ENCODE results near the gene RPS6KB2. TPM values are rescaled to one million over a fixed set of nuclear protein-coding genes. Genes with fewer than 3 reads are reported as not detected.

RPS6KB2 gene
- polyA plus RNA-seq, 1 donor from 2014 or later: 92.8 TPM

GRCh38 chr11:67433536-67434394 lies 5.5 kb downstream of the RPS6KB2 start:
- no peaks in the 10 kb centered on the region for H3K9me2 ChIP-seq (ENCODE audit: insufficient read depth, low read length)
- no peaks in the 10 kb centered on the region for H3K9me3 ChIP-seq (ENCODE audit: low read length)
- H3K4me3 ChIP-seq (ENCODE audit: low read length): no peak overlapping the region
- no peak overlapping the region for H3K9ac ChIP-seq (ENCODE audit: low read length)
- H4K20me1 ChIP-seq (ENCODE audit: insufficient read depth): no peaks in the 10 kb centered on the region
- no peaks in the 10 kb centered on the region for H3K36me3 ChIP-seq (ENCODE audit: insufficient read depth, low read length)
- H3F3A ChIP-seq (ENCODE audit: insufficient read depth, low read length, poor library complexity, severe bottlenecking): no peaks in the 10 kb centered on the region
- no peaks in the 10 kb centered on the region for H3K27me3 ChIP-seq (ENCODE audit: insufficient read depth, low read depth, low read length)
- H3K27ac ChIP-seq (ENCODE audit: low read length): no peak overlapping the region
- H3K4me2 ChIP-seq (ENCODE audit: low read length): no peak overlapping the region
- H2AFZ ChIP-seq (ENCODE audit: low read depth, low read length): no peak overlapping the region
- H3K79me2 ChIP-seq (replicated peaks; ENCODE audit: insufficient read depth, low read length): peaks cover 6% of the 10 kb centered on the region
- TF ChIP-seq TAF1 (IDR thresholded peaks at IDR 0.05; ENCODE audit: low read depth): no peak
- TF ChIP-seq REST (IDR thresholded peaks at IDR 0.05; ENCODE audit: borderline replicate concordance): no peak
- no peak for TF ChIP-seq EP300 (conservative IDR thresholded peaks at IDR 0.05; ENCODE audit: poor library complexity, severe bottlenecking)
- no peak for TF ChIP-seq RAD21 (conservative IDR thresholded peaks at IDR 0.05)
- no peak for TF ChIP-seq SMC3 (conservative IDR thresholded peaks at IDR 0.05; ENCODE audit: poor library complexity)
- no peak for TF ChIP-seq EZH2 (IDR thresholded peaks at IDR 0.05; ENCODE audit: borderline replicate concordance, insufficient read depth, low read length, poor library complexity, severe bottlenecking)
- no peak for TF ChIP-seq MXI1 (conservative IDR thresholded peaks at IDR 0.05; ENCODE audit: poor library complexity, severe bottlenecking)
- no peak for TF ChIP-seq POLR2AphosphoS5 (IDR thresholded peaks at IDR 0.05)
- TF ChIP-seq CTCF (IDR thresholded peaks at IDR 0.05; ENCODE audit: poor library complexity, severe bottlenecking): no peak

- Histone ChIP-seq H2AFZ (ENCODE audit: low read depth, low read length) (no peak overlapping the region), H3K9me2 (ENCODE audit: insufficient read depth, low read length) (no peaks in the 10 kb centered on the region), H3K36me3 (ENCODE audit: insufficient read depth, low read length) (no peaks in the 10 kb centered on the region), H3K79me2 (replicated peaks; ENCODE audit: insufficient read depth, low read length) (no peaks in the 10 kb centered on the region), H3K27me3 (ENCODE audit: insufficient read depth, low read depth, low read length) (no peaks in the 10 kb centered on the region), H4K20me1 (ENCODE audit: insufficient read depth) (no peaks in the 10 kb centered on the region), H3K4me3 (ENCODE audit: low read length) (no peak overlapping the region), H3F3A (ENCODE audit: insufficient read depth, low read length, poor library complexity, severe bottlenecking) (no peaks in the 10 kb centered on the region), H3K9ac (ENCODE audit: low read length) (no peak overlapping the region), H3K27ac (ENCODE audit: low read length) (no peak overlapping the region), H3K9me3 (ENCODE audit: low read length) (no peaks in the 10 kb centered on the region), H3K4me2 (ENCODE audit: low read length) (no peak overlapping the region)
- TF ChIP-seq CTCF (IDR thresholded peaks at IDR 0.05; ENCODE audit: poor library complexity, severe bottlenecking): no peak
- no peak for TF ChIP-seq MXI1 (conservative IDR thresholded peaks at IDR 0.05; ENCODE audit: poor library complexity, severe bottlenecking)
- TF ChIP-seq TAF1 (IDR thresholded peaks at IDR 0.05; ENCODE audit: low read depth): no peak
- TF ChIP-seq RAD21 (conservative IDR thresholded peaks at IDR 0.05): no peak
- TF ChIP-seq SMC3 (conservative IDR thresholded peaks at IDR 0.05; ENCODE audit: poor library complexity): no peak
- no peak for TF ChIP-seq REST (IDR thresholded peaks at IDR 0.05; ENCODE audit: borderline replicate concordance)
- no peak for TF ChIP-seq EP300 (conservative IDR thresholded peaks at IDR 0.05; ENCODE audit: poor library complexity, severe bottlenecking)
- no peak for TF ChIP-seq POLR2AphosphoS5 (IDR thresholded peaks at IDR 0.05)
- no peak for TF ChIP-seq EZH2 (IDR thresholded peaks at IDR 0.05; ENCODE audit: borderline replicate concordance, insufficient read depth, low read length, poor library complexity, severe bottlenecking)
Observed at GRCh38 chr11:67434395-67434881, 6.1 kb downstream of the RPS6KB2 start.
